RCC 7860 (cell line): ENCODE data around the gene ANKRD28.
"Not testable (repeated sequence)": the region's sequence is repeated elsewhere in the genome, so short reads cannot be mapped to it uniquely, and the experiment has no call there.

Source experiments
- DNase-seq: peaks from one replicate; pipeline ENCODE4 v3.0.0-alpha.2; 2015; ENCODE audit warnings: low spot score
- FAIRE-seq: peaks from 2 replicates; lab custom pipeline; 2012; peaks lifted over from hg19 to GRCh38; lab: Jason Lieb, UNC

The ANKRD28 gene

GRCh38 chr3:15778332-15778858 lies 19.4 kb downstream of the ANKRD28 start:
- FAIRE-seq (no peak), DNase-seq (no peak)

DNA sequence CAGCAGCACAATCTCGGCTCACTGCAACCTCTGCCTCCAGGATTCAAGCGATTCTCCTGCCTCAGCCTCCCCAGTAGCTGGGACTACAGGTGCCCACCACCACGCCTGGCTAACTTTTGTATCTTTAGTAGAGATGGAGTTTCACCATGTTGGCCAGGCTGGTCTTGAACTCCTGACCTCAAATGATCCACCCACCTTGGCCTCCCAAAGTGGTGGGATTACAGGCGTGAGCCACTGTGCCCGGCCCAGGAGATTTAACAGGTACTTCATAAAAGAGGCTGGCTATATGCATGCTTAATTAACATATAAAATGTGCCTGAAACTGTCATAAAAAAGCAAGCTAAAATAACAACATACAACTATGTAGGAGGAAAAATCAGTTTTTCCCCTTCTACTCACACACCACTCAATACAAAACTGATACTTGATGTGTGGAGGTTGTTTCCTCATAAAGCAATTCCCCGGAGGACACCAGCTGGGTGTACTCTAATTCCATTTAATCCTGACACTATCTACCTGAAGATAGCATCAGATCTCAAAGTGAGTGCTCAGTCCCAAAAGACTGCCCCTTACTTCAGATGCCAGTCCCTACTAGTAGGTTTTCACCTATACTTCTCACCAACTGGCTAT lies 22.7 kb downstream of the ANKRD28 start:
- DNase-seq, FAIRE-seq: not testable (repeated sequence)

GRCh38 chr3:15771444-15771843 lies 26.3 kb downstream of the ANKRD28 start:
- DNase-seq = no peak
- FAIRE-seq = no peak

DNA sequence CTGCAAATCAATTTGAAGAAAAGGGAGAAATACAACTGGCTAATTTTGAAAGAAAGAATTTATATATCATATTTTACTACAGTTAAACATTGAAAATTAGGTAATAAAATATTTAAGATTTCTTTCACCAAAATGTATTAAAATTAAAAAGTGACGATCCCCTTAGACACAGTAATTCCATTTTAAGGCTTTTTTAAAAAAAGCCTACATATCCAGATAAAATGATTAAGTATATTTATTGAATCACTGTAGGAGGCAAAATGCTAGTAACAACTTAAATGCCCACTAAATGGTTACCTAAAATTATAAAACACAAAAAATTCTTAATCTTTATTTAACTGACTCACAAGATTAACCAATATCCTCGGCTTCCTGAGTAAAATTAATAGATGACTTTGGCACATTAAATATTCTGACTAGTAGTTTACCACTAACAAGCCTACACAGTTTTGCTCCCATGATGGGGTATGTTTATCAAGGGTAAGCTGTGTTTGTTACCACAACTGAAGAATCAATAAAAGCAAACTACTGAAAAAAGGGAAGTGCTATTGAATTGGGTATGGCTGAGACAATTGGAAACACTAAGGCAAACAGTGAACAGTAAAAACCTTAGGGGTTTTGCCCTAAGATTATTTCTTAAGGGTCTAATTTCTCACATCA lies 28.4 kb downstream of the ANKRD28 start:
- FAIRE-seq = no peak
- no peak for DNase-seq

DNA sequence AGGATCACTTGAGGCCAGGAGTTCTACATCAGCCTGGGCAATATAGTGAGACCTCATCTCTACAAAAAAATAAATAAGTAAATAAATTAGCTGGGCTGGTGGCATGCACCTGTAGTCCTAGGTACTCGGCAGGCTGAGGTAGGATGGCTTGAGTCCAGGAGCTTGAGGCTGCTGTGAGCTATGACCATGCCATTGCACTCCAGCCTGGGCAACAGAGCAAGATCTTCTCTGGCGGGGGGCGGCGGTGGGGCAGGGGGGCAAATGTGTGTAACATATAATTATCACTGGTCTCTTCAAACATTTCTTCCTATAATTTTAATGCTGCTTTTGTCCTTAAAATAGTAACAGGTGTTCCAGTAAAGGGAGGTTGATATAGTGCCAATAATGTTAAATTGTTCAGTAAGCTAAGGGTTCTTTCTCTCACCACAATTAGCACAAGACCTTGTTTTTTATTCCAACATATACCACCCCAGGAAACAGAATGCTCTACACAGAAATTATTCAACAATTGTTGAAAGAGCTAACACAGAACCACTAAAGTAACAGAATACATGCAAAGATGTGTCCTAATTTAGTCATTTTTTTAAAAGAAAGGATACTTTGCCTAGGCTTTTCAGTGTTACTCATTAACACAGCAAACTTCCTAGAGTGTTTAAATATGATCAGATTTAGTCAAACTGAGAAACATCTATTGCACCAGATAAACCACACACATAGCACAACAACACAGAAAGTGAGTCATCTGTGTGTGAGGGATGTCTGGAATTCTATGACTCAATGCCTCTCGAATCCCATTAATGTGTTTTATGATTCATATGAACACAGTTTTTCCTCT lies 29.1 kb downstream of the ANKRD28 start:
- DNase-seq = peak; percentile 91
- peak; percentile 99 for FAIRE-seq

- FAIRE-seq = no peak
- no peak for DNase-seq
Observed at GRCh38 chr3:15766406-15766805, 31.4 kb downstream of the ANKRD28 start.

DNA sequence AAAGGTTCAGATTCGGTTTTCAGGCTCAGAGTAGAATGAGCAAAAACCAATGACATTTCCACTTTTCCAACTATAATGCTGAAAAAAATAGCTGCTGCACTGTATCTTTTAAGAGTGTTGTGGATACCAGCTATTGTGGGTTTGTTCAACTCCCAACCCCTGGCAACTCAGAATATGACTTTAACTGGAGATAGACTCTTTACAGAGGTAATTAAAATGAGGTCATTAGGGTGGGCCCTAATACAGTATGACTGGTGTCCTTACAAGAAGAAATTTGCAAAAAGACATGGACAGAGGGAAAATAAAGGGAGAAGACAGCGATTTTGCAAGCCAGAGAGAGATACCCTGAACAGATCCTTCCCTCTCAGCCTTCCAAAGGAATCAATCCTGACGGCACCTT lies 39.5 kb downstream of the ANKRD28 start:
- no peak for FAIRE-seq
- no peak for DNase-seq

DNA sequence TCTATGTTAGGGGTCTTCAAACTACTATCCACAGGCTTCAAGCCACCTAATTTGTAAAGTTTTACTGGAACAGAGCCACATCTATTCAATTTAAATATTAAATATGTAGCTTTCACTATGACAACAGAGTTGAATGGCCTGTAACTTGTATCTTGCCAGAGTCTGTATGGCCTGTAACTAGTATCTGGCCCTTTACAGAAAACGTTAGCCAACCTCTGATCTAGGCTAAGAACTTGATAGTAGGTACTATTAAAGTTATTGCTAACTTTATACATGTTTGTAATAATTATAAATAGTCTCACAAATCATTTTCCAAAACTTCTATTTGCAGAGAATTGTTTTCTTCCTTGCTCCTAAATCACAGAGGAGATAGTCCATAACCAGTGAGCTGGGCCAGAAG lies 40.0 kb downstream of the ANKRD28 start:
- FAIRE-seq (no peak), DNase-seq (no peak)

GRCh38 chr3:15756505-15756904 lies 41.3 kb downstream of the ANKRD28 start:
- FAIRE-seq (no peak), DNase-seq (no peak)

GRCh38 chr3:15755780-15756179 lies 42.0 kb downstream of the ANKRD28 start:
- DNase-seq (no peak), FAIRE-seq (no peak)

- no peak for FAIRE-seq
- no peak for DNase-seq
Observed at GRCh38 chr3:15755181-15755580, 42.6 kb downstream of the ANKRD28 start.

DNA sequence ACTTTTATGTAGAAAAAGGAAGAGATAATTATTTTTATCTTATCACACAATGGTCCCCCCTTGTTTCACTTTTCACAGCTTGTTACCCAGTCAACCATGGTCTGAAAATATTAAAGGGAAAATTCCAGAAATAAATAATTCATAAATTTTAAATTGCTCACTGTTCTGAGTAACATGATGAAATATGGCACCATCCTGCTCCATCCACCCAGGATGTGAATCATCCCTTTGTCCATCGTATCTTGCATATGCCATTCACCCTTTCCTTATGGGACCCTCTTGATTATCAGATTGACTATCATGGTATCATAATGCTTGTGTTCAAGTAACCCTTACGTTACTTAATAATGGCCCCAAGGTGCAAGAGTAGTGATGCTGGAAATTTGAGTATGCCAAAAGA lies 43.7 kb downstream of the ANKRD28 start:
- peak; percentile 34 for FAIRE-seq
- DNase-seq = peak; percentile 31

DNA sequence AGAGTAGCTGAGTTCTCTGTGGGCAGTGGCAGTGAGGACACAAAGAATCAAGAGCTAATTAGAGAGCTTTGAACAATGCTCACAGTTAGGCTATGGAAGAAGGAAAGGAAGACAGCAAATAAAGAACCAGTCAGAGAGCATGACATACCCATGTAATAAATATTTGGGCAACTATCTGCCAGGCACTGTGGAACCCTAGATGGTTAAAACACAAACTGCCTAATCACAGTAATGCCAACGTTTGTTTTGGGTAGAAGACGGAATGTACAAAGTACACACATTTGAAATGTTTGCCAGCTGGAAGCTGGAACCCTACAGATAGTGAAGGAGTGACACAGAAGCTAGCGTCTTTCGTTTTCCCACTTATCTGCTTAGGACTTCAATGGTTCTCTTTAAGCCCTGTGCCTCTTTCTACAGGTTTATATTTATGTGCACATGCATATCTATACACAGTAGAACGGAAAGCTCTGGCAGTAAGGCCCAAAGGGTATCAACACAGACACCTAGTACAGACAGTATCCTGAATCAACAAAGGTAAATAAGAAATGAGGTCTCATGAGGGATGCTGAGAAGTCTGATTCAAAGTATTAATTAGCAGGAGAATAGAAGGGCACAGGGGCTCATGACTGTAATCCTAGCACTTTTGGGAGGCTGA lies 44.6 kb downstream of the ANKRD28 start:
- no peak for DNase-seq
- no peak for FAIRE-seq

- FAIRE-seq = peak; percentile 90
- peak; percentile 45 for DNase-seq
Observed at GRCh38 chr3:15750879-15751278, 46.9 kb downstream of the ANKRD28 start.

GRCh38 chr3:15750143-15750542 lies 47.6 kb downstream of the ANKRD28 start:
- no peak for FAIRE-seq
- no peak for DNase-seq

DNA sequence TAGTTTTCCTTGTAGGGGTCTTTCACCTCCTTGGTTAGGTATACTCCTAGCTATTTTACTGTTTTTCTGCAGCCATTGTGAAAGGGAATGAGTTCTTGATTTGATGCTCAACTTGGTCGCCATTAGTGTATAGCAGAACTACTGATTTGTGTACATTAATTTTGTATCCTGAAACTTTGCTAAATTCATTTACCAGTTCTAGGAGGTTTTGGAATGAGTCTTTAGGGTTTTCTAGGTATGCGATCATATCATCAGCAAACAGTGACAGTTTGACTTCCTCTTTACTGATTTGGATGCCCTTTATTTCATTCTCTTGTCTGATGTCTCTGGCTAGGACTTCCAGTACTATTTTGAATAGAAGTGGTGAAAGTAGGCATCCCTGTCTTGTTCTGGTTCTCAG lies 51.9 kb downstream of the ANKRD28 start:
- FAIRE-seq, DNase-seq: not testable (repeated sequence)

GRCh38 chr3:15744176-15744575 lies 53.6 kb downstream of the ANKRD28 start:
- FAIRE-seq (no peak), DNase-seq (no peak)

DNA sequence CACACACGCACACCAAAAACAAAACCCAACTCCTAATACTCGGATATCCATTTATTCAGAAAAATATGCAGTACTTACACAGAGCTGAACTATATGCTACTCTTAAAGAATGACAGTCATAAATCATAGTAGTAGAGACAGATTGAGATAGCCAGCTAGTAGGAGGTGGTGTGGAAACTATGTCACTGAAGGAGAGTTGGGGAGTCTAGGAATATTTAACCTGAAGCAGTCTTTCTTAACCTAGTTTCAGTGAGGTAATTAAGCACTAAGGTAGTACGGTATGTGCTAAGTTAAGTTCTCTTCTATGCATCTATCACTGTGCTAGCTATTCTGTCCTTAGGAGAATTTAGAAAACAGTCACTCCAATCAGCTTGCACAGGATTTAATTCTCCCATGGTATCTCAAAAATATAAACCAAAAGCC lies 54.2 kb downstream of the ANKRD28 start:
- DNase-seq (no peak), FAIRE-seq (no peak)

- DNase-seq, FAIRE-seq: not testable (repeated sequence)
Observed at GRCh38 chr3:15742236-15742635, 55.5 kb downstream of the ANKRD28 start.

DNA sequence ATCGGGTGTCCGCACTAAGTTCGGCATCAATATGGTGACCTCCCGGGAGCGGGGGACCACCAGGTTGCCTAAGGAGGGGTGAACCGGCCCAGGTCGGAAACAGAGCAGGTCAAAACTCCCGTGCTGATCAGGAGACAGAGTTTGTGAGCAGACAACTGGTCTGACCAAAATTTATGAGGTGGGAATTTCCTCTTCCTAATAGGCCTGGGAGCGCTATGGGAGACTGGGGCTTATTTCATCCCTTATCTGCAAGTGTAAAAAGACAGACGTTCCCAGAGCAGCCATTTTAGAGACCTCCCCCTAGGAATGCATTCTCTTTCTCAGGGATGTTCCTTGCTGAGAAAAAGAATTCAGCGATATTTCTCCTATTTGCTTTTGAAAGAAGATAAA lies 59.2 kb downstream of the ANKRD28 start:
- FAIRE-seq, DNase-seq: not testable (repeated sequence)

- DNase-seq (no peak), FAIRE-seq (no peak)
Observed at GRCh38 chr3:15731024-15731423, 66.8 kb downstream of the ANKRD28 start.
